GM23338 (cell line): ENCODE results near the gene MAP1B. TPM values are rescaled to one million over a fixed set of nuclear protein-coding genes. Genes with fewer than 3 reads are reported as not detected.

ENCODE experiments used
- ATAC-seq: fragments of 200-7000 bp; cut with Tn5 transposase; 3 replicates; pipeline ENCODE4 v1.9.1; 2020
- DNase-seq: peaks from one replicate; pipeline ENCODE4 v3.0.0-alpha.2; 2015; ENCODE audit warnings: low spot score
- H2AFZ ChIP-seq: fragments of 200-600 bp; sonication (generic); 2 replicates; pipeline ENCODE4 v1.8.0; 2016; ENCODE audit warnings: antibody characterized with exemption, mild to moderate bottlenecking, moderate library complexity
- H3F3A ChIP-seq: fragments of 200-600 bp; sonication (generic); replicated peaks from 2 replicates; pipeline ENCODE4 v1.8.0; 2017; ENCODE audit warnings: antibody characterized with exemption, mixed run types, low read depth
- H3K27ac ChIP-seq: fragments of 200-600 bp; sonication (generic); 2 replicates; pipeline ENCODE4 v1.6.1; 2016; ENCODE audit warnings: low read depth
- H3K27me3 ChIP-seq: fragments of 200-600 bp; sonication (generic); 2 replicates; pipeline ENCODE4 v1.8.0; 2016; ENCODE audit warnings: mild to moderate bottlenecking, mixed run types, moderate library complexity; ENCODE audit not compliant: insufficient read depth
- H3K36me3 ChIP-seq: fragments of 200-600 bp; sonication (generic); 2 replicates; pipeline ENCODE4 v1.8.0; 2016; ENCODE audit warnings: mild to moderate bottlenecking; ENCODE audit not compliant: insufficient read depth
- H3K4me1 ChIP-seq: fragments of 200-600 bp; sonication (generic); 2 replicates; pipeline ENCODE4 v1.8.0; 2016; ENCODE audit warnings: mild to moderate bottlenecking, moderate library complexity; ENCODE audit not compliant: insufficient read depth
- H3K4me2 ChIP-seq: fragments of 200-600 bp; sonication (generic); 2 replicates; pipeline ENCODE4 v1.7.1; 2017; ENCODE audit warnings: mixed run types
- H3K4me3 ChIP-seq: fragments of 200-600 bp; sonication (generic); 2 replicates; pipeline ENCODE4 v1.6.1; 2016; ENCODE audit warnings: mixed run types
- H3K79me2 ChIP-seq: fragments of 200-600 bp; sonication (generic); replicated peaks from 2 replicates; pipeline ENCODE4 v1.8.0; 2017; ENCODE audit warnings: mild to moderate bottlenecking; ENCODE audit not compliant: insufficient read depth
- H3K9me2 ChIP-seq: fragments of 200-600 bp; sonication (generic); 2 replicates; pipeline ENCODE4 v1.8.0; 2017; ENCODE audit not compliant: insufficient read depth
- H4K20me1 ChIP-seq: fragments of 200-600 bp; sonication (generic); replicated peaks from 2 replicates; pipeline ENCODE4 v1.8.0; 2017; ENCODE audit warnings: mild to moderate bottlenecking; ENCODE audit not compliant: insufficient read depth
- H3K27ac Mint-ChIP-seq: 2 replicates; pipeline ENCODE4 v1.8.0; 2020; ENCODE audit warnings: inconsistent platforms, mild to moderate bottlenecking, moderate library complexity, mixed read lengths
- H3K27me3 Mint-ChIP-seq: 3 replicates; pipeline ENCODE4 v1.8.0; 2022; ENCODE audit warnings: low read depth, mild to moderate bottlenecking, moderate library complexity, mixed read lengths, inconsistent platforms; ENCODE audit not compliant: insufficient read depth, poor library complexity
- H3K36me3 Mint-ChIP-seq: 3 replicates; pipeline ENCODE4 v1.8.0; 2021; ENCODE audit warnings: low read depth, mild to moderate bottlenecking, inconsistent platforms, moderate library complexity, mixed read lengths
- H3K4me1 Mint-ChIP-seq: 3 replicates; pipeline ENCODE4 v1.8.0; 2020; ENCODE audit warnings: mild to moderate bottlenecking, inconsistent platforms, mixed read lengths
- H3K4me3 Mint-ChIP-seq: 3 replicates; pipeline ENCODE4 v1.8.0; 2021; ENCODE audit warnings: moderate library complexity, mild to moderate bottlenecking, inconsistent platforms, mixed read lengths
- H3K9me3 Mint-ChIP-seq: 3 replicates; pipeline ENCODE4 v1.8.0; 2020; ENCODE audit warnings: moderate library complexity, mild to moderate bottlenecking, inconsistent platforms, mixed read lengths
- CREB1 ChIP-seq: fragments of 250-450 bp; sonication (Bioruptor Pico); IDR thresholded peaks from 2 replicates; pipeline ENCODE4 v1.5.0; 2020; ENCODE audit warnings: low read depth, mild to moderate bottlenecking, moderate library complexity
- CTCF ChIP-seq, 2 experiments: fragments of 200-600 bp in 1 of 2; sonication (generic) in 1 of 2; conservative IDR thresholded peaks; 2 replicates each; pipeline versions ENCODE4 v1.5.1 to v1.6.1; 2016 to 2017; ENCODE audit warnings: antibody characterized with exemption in 2 of 2, low read depth in 2 of 2, mild to moderate bottlenecking in 2 of 2, moderate library complexity in 1 of 2
- ETS1 ChIP-seq: IDR thresholded peaks from 2 replicates; pipeline ENCODE4 v1.6.1; 2016; ENCODE audit warnings: antibody characterized with exemption
- EZH2 ChIP-seq: fragments of 200-600 bp; sonication (generic); IDR thresholded peaks from one replicate; pipeline ENCODE4 v1.8.0; 2017; ENCODE audit warnings: antibody characterized with exemption, mild to moderate bottlenecking, low read depth; ENCODE audit not compliant: unreplicated experiment
- EZH2phosphoT487 ChIP-seq: fragments of 200-600 bp; sonication (generic); IDR thresholded peaks from one replicate; pipeline ENCODE4 v1.8.1; 2018; ENCODE audit warnings: antibody characterized with exemption; ENCODE audit not compliant: unreplicated experiment
- JUNB ChIP-seq: IDR thresholded peaks from one replicate; pipeline ENCODE4 v1.6.1; 2016; ENCODE audit warnings: antibody characterized with exemption; ENCODE audit not compliant: unreplicated experiment
- NANOG ChIP-seq: IDR thresholded peaks from 2 replicates; pipeline ENCODE4 v1.6.1; 2016; ENCODE audit warnings: antibody characterized with exemption, borderline replicate concordance
- POLR2AphosphoS5 ChIP-seq: IDR thresholded peaks from 2 replicates; pipeline ENCODE4 v1.6.1; 2016; ENCODE audit warnings: antibody characterized with exemption, low read depth
- REST ChIP-seq: IDR thresholded peaks from one replicate; pipeline ENCODE4 v1.6.1; 2018; ENCODE audit warnings: antibody characterized with exemption; ENCODE audit not compliant: unreplicated experiment
- STAT1 ChIP-seq: IDR thresholded peaks from one replicate; pipeline ENCODE4 v1.6.1; 2016; ENCODE audit warnings: antibody characterized with exemption; ENCODE audit not compliant: unreplicated experiment
- ZNF114 ChIP-seq: fragments of 250-450 bp; sonication (Bioruptor Pico); IDR thresholded peaks from 2 replicates; pipeline ENCODE4 v1.5.0; 2020; ENCODE audit warnings: mild to moderate bottlenecking, moderate library complexity
- ZNF331 ChIP-seq: fragments of 250-450 bp; sonication (Bioruptor Pico); IDR thresholded peaks from 2 replicates; pipeline ENCODE4 v1.5.0; 2020; ENCODE audit warnings: low read depth, mild to moderate bottlenecking, moderate library complexity
- ZNF462 ChIP-seq: fragments of 250-450 bp; sonication (Bioruptor Pico); IDR thresholded peaks from 2 replicates; pipeline ENCODE4 v1.5.0; 2020; ENCODE audit warnings: mild to moderate bottlenecking, moderate library complexity
- polyA plus RNA-seq: library from polyadenylated mRNA; unstranded; fragments of >200 nt; fragmentation: Nextera tagmentation; extraction: Ambion mirVana; gene quantifications from 2 replicates; pipeline ENCODE4 v1.2.1, GENCODE V29; 2016
- total RNA-seq: library from RNA; depleted of rRNA; stranded (reverse); fragments of >200 nt; shearing (Covaris generic); gene quantifications from 2 replicates; pipeline ENCODE4 v1.2.3, GENCODE V29; 2014

The MAP1B gene
- total and polyA plus RNA-seq, 2 experiments from 2014 or later = 148 to 263 TPM

- Mint-ChIP-seq H3K27ac (no peak overlapping the region), H3K4me3 (no peak overlapping the region), H3K27me3 (no peaks in the 10 kb centered on the region), H3K36me3 (no peaks in the 10 kb centered on the region), H3K9me3 (no peaks in the 10 kb centered on the region), H3K4me1 (peaks cover 34% of the 10 kb centered on the region)
- H3K79me2 ChIP-seq = peaks cover 33% of the 10 kb centered on the region
- H4K20me1 ChIP-seq = peaks cover 2% of the 10 kb centered on the region
- H3K4me3 ChIP-seq = no peak overlapping the region
- no peaks in the 10 kb centered on the region; the same call in 1 of the 2 replicates for H3K36me3 ChIP-seq
- peaks cover 25% of the 10 kb centered on the region for H3K4me1 ChIP-seq
- H3K27me3 ChIP-seq = no peaks in the 10 kb centered on the region
- DNase-seq (no peak), ATAC-seq (no peak)
- no peaks in the 10 kb centered on the region for H3K9me2 ChIP-seq
- H2AFZ ChIP-seq = no peak overlapping the region
- TF ChIP-seq STAT1 (no peak), EZH2 (no peak), NANOG (no peak), CTCF (conservative IDR thresholded peaks at IDR 0.05; ENCODE audit: low read depth in 2 of 2) (no peak), ZNF114 (CRISPR knock-in tag) (no peak), EZH2phosphoT487 (no peak), ETS1 (no peak), REST (no peak), ZNF331 (CRISPR knock-in tag) (no peak), CREB1 (no peak), POLR2AphosphoS5 (no peak), ZNF462 (CRISPR knock-in tag) (no peak), JUNB (no peak)
- no peaks in the 10 kb centered on the region for H3F3A ChIP-seq
- no peak overlapping the region for H3K4me2 ChIP-seq
- no peak overlapping the region for H3K27ac ChIP-seq
Observed at GRCh38 chr5:72160959-72161358, 53.7 kb downstream of the MAP1B start.
